ENCODE measurements around the gene AAR2.
A peak's percentile ranks its signal among the peaks of the same experiment; 100 is the strongest.

Gene AAR2, protein sequence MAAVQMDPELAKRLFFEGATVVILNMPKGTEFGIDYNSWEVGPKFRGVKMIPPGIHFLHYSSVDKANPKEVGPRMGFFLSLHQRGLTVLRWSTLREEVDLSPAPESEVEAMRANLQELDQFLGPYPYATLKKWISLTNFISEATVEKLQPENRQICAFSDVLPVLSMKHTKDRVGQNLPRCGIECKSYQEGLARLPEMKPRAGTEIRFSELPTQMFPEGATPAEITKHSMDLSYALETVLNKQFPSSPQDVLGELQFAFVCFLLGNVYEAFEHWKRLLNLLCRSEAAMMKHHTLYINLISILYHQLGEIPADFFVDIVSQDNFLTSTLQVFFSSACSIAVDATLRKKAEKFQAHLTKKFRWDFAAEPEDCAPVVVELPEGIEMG

DNA sequence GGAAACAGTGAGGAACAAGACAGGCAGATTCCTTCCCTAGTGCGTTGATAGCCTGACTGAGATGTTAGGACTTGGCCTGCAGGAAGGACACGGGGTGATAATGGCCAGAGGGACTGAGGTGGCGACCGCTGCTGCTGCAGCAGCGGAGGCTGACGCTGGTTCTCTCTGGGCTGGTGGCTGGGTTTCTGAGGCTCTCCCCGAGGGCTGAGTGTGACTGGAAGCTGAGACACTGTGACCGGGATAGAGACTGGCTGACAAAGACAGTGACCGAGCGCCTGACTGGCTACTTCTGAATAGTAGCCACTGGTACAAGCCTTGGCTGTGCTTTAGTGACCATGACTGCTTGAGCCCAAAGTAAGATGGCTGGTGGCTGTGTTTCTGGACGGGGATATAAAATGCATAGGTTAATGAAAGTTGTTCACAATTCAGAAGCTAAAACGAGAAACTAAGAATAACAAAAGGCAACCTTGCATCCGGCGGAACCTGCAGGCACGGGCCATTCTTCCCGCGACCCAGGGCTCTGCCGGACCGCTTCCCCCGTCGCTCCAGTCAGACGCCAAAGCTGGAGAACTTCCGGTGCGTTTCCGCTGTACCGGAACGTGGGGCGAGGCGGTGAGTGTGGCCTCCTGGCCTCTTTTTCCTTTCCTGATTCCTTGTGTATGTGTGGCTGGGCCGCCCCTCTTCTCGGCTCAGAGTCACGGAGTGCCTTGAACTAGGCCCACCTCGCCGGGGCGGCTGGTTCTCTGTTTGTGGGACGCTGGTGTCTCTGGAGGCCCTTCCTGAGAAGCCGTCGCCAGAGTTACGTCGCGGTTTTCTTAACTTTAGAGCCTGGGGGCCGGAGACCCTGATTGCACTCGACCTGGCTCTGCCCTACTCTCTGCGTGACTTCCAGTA is at the start of gene AAR2:
Gene AAR2 (plus strand): TSS at position 587 of the 894 bp plus-strand sequence. CDS start 3,391 bp downstream, outside the sequence.
- peak; percentile 84 for DNase-seq (ENCODE audit: low spot score)

DNA sequence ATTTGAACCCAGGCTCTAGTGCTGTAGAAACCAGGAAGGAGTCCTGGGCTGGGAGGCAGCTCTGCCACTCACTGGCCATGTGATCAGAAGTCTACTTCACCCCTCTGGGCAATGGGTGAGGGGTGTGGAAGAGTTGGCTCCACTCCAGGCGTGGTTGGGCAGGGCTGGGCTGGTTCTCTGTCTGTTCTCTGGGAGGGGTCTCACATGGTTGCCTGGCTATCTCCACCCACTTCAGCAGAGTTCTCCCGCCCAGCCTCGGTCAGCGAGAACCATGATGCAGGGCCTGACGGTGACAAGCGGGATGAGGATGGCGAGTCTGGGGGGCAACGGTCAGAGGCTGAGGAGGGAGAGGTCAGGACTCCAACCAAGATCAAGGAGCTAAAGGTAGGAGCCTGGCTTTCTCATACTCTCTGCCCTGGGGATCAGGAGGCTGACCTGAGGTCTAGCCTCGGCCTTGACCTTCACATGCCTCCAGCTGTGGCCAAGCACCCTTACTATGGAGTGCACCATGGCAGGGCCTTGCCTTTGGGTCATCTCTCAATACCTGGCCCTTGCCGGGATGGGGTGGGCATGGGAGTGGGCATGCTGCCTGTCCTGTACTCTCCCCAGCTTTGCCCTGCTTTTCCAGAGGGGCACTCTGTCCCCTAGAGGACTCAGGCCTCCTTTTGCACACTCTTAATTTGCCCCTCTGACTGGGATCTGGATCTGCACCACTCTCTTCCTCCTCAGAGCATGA is 42.1 kb upstream of the AAR2 start:
- no peak for DNase-seq (ENCODE audit: low spot score)

DNA sequence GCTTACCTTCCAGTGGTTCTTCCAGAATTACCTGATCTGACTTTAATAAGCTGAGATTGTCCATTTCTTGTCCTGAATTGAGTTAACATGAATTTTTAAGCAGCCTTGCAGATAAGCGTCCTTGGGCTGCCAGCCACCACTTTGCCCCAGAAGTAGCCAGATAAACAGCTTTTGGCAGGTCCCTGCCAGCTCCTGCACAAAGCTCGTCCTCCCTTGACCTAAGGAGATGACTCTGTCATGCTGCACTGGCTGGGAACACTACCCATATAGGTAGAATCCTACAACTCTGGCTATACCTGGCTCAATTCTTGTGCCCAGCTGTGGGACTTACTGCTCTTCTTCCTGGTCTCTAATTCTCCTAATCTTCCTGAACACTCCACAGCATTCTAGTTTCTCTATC is 39.6 kb upstream of the AAR2 start:
- DNase-seq (ENCODE audit: low spot score) = no peak

DNA sequence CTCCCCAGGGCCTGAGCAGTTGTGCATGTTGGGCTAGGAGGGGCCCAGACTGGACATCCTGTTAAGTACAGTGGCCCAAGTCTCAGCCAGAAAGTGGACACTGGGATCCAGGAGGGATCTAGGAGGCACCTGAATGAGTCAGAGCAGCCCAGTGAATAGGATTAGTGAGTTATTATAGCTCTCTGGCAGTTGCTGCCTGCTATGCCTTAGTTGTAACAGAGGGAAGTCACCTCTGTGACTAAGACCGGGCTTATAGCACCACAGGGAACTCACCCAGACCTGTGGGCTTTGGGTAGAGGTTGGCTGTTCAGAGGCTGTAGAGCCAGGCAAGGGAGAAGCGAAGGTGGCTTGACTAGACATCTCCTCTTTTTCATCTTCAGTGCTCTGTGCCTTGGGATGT is 39.0 kb upstream of the AAR2 start:
- no peak for DNase-seq (ENCODE audit: low spot score)

DNA sequence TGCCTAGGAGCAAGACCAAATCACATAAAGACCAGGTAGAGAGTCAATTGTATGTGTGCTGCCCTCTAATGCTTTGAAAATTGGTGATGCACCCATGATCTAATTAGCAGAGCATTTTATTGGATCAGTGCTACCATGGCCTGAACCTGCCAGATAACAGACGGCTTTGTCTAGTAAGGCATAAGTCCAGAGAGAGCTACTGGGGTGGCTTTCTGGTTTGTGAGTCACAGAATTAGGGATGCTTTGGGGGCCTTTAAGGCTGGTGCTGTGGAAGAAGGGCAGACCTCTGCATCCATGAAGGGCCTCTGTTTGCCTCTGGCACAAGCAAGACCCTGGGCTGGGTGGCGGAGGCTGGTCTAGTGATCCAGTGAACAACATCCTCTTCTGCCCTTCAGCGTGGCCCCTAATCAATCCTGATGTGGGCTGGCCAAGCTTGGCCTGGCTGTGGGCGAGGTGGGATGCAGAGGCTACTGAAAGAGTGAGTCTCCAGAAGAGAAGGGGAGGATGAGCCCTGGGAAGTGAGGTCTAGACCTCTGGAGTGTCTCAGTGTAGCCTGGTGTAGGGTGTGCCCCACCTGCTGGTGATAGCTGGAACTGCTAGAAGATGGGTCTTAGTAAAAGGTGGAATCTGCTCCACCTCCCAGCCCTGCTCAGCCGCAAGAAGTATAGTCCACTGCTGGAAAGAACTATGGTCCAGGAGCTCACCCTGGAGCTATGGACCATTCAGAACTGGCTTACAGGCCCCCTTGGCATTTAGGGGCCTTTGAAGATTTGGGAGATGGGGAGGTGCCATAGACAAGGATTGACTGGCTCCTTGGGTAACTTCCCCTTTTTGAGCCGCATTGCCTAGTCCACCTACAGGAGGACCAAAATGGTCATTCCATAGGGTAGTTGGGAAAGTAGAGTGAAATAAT is 36.7 kb upstream of the AAR2 start:
- DNase-seq (ENCODE audit: low spot score) = peak; percentile 87

DNA sequence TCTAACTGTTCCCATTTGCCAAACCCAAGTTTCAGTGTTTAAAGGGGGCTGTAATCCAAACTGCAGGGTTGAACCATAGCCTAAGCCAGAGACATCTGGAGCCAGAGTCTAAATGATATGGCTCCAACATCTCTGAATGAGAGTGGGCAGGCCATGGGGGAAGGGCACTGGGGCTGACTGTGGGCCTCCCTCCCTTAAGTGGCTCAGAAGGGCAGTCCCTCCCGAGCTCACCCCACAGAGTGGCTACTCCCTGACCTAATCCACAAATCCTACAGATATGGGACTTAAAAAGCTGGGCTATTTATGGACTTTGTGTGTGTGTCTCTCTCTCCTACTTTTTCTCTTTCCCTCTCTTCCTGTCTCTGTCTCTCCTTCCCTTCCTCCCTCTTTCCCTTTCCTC is 35.8 kb upstream of the AAR2 start:
- DNase-seq (ENCODE audit: low spot score) = no peak

DNA sequence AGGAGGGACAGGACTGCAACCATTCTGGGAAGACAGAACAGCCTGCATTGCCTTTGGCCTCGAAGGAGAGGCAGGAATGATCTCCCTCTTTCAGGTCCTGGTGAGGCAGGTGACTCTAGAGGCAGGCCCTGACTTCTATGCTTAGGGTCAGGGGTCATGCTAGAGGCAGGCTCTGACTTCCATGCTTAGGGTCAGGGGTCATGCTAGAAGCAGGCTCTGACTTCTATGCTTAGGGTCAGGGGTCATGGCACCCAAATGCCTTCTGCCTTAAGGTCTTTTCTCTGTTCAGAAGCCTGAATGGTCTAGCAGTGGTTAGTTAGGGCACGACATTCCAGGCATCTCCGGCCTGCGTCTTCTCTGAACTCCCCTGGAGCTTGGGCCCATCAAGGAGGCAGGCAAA is 35.1 kb upstream of the AAR2 start:
- DNase-seq (ENCODE audit: low spot score) = no peak

DNA sequence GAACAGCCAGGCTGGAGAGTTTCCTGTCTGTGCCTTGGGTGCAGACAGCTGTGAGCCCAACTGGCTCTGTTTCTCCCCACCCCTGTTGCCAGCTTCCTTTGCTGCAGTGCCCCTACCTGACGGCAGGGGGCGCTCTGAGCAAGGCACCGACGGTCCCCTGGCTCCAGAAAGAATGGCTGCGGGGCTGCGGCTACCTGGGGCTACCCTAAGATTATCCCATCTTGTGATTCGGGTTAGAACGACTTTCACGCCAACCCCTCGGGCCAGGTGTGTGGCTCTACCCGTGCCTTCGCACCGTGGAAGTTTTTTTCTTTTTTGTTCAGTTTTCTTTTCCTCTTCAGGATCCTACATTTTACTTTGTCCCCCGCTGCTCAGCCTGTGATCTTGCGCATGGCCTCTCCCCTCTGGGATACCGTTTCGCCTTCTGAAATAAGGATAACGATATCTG is 33.4 kb upstream of the AAR2 start:
- DNase-seq (ENCODE audit: low spot score) = peak; percentile 80

DNA sequence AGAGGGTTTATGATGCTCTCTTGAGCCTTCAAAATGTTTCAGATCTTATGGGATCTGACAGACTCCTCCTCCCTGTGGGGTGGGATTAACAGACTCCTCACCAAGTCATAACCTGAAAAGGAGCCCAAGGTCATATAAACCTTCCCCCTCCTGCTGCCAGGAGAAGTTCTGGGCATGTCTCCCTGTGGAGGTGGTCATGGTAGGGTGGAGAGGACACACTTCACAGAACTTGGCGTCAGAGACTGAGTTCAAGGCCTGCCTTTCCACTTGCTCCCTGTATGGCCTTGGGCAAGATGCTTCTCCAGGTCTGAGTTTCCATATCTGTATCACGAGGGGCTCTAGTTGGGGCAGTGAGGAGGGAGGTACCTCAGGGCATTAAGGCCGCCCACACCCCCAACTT is 32.4 kb upstream of the AAR2 start:
- DNase-seq (ENCODE audit: low spot score) = no peak

DNA sequence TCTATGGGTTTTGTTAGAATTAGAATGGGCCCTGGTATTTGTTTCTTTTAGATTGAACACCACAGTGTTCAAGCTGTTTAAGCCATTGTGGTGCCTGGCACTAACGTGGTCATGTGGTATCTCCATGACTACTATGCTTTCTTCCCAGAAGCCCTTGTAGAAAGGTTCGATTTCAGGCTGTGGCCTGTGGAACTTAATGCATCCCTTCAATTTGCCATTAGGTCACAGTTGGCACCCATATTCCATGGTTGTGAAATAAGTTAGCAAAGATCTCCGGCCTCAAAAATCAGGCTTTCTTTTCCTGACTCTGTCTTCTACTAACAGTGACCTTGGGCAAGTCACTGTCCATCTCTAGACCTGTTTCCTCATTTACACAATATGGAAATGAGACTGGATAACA is 31.3 kb upstream of the AAR2 start:
- no peak for DNase-seq (ENCODE audit: low spot score)

DNA sequence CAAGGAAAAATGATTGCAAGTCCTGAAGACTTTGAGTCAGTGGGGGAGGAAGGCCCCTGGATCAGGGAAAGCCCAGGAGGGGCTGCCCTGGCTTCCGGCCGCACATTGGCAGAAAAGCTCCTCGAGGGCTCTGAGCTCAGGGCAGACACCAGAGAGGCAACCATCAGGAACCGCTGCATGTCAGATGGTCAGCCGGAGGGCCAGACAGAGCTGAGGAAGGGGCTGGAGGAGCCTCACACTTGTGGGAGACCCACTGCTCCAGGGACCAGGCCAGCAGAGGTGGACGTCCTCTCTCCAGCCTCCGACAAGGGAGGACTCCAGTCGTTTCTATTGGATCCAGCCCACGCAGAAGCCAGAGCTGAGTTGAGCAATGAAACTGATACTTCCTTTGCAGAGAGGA is 30.2 kb upstream of the AAR2 start:
- no peak for DNase-seq (ENCODE audit: low spot score)

DNA sequence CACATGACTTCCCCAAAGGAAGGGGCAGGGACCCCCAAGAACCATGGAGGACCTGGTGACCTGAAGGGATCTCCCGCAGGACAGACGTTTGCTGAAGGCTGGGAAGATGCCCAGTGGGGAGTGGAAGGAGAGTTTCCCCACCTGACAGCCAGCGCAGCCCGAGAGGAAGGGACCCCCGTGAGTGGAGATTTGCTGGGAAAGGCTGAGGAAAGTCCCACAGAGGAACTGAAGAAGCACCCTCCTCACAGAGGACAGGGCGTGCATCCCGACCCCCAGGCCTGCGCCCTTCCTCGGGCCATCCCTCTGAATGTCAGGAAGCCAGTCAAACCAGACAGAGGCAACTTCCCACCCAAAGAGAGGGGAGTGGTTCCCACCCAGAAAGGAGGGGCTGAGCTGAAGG is 29.6 kb upstream of the AAR2 start:
- no peak for DNase-seq (ENCODE audit: low spot score)

DNA sequence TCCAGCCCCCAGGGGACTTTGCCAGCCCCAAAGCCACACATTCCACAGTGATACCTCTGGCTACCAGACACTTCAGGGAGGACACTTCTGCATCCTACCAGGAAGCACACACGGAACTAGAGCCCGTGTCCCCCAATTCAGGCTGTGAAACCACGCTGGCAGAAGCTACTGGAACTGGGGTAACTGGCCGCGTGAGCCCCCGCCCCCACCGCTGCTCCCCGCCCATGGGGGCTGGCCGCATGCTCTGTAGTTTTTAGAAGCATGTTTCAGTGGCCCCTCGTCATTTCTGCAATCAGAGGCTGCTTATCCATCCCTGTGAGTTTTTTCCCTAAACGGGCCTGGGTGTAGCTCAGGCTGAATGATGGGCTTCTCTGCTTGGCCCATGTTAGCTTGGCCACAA is 28.7 kb upstream of the AAR2 start:
- no peak for DNase-seq (ENCODE audit: low spot score)

DNA sequence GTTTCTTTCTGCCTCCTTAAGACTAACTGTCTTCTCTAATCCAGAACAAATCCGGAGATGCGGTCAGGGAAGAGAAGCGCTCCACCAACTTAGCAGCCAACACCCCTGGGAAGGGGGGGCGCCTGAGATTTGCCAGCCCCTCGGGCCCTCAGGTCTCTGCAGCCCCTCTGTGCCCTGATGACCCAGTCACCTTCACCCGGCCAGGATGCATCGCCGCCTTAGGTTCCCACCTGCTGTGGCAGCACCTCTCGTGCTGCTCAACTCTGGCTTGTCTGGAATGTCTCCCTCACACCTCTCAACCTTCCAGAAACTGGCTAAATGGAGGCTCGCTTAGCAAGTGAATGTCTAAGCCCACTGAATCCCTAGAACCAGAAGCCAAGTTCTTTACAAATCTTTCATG is 28.0 kb upstream of the AAR2 start:
- DNase-seq (ENCODE audit: low spot score) = no peak

DNA sequence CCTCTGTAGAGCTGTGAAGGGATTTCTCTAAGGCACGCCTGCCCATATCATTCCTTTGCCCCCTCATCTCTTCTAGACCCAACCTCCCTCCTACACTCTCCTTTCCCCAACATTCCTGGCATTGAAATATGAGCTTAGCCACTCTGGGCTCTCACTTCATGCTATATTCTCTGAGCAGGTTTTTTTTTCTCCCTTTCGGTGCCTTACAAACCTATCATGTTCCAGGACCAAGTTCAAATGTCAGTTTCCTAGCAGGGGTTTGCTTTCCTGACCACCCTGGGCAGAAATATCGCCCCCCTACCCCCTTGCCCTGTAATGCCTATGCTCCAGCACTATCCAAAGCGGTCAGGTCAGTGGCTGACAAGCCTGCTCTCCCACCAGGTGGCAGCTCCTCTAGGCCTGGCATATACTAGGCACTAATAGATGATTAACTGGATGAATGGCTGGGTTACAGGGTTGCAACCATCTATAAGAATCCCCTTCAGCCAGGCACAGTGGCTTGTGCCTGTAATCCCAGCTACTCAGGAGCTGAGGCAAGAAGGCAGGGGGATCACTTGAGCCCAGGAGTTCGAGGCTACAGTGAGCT is 25.7 kb upstream of the AAR2 start:
- no peak for DNase-seq (ENCODE audit: low spot score)

DNA sequence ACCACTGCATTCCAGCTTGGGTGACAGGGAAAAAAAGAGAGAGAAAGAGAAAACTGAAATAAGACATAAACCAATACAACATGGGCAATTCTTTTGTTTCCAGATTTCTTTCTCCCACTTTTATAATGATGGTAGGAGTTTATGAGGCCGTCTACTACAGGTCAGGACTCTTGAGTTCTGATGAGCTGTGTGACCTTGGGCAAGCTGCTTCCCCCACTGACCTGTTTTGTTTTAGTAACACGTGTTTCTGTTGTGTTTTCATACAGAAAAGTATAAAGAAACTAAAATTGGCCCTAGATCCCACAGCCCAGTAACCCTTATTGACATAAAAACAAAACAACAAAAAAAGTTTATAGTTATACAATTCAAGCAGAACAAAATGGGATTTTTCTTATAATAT is 22.9 kb upstream of the AAR2 start:
- DNase-seq (ENCODE audit: low spot score) = no peak

DNA sequence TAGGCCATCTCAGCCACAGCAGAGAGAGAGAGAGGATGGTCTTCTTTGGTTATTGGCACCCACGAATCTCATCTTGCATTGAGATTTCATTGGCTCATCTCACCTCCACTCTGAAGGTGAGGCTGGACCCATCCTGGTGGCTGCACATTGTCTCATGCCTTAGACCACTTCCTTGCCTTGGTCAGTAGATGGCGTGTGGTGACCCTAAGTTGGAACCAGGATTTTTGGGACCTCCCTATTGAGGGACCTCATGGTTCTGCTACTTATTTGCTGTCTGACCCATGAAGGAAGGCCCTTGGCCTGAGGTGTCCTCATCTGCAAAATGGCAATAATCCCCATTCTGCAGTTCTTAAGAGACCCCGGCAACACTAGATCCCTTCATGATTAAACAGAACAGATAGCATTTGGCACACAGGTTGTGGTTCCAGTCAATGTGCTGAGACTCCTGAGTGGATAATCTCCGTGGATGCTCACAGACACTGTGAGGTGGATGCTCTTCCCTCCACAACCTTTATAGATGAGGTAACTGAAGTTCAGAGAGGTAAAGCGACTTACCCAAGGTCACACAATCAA is 21.5 kb upstream of the AAR2 start:
- DNase-seq (ENCODE audit: low spot score) = no peak

DNA sequence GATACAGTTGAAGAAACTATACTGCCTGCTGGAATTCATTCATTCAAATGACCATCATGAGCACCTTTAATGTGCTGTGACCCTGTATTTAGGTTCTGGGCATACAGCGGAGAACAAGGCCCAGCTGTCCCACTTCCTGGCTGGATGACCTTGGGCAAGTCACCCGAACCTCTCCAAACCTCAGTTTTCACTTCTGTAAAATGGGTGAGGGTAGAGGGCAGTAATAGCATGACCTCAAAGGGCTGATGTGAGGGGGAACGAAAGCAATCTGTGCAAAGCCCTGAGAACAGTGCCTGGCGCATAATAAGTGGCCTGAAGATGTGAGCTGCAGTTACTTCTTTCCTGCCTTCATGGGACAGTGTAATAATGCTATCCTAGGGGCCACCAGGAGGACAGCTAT is 20.5 kb upstream of the AAR2 start:
- no peak for DNase-seq (ENCODE audit: low spot score)

DNA sequence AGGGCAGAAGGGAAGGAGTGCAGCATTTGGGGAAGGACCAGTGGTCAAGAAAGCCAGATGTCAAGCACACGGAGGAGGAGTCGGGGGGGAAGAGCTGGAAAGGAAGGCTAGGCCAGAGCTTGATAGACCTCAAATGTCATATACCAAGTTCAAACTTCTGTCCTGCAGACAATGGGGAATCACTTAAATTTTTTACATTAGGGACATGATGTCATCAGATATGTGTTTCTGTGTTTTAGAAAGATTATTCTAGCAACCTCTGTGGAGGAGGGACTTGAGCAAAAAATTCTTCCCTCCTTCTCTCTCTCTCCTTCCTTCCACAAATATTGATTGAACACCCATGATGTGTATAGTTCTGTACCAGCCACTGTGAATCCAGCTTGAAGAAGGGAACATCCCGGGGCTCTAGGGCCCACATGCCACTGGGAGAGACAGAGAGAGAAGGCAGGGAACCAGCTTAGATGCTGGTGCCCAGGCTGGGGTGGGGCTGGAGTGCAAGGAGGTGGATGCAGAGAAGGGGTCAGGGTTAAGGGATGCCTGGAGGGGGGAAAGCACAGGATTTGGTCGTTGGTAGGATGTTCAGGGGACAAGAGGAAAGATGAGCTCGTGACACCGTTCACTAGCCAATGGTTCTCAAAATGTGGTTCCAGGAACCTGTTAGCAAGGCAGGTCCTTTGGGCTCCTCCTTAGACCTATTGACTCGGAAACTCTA is 19.8 kb upstream of the AAR2 start:
- DNase-seq (ENCODE audit: low spot score) = no peak

DNA sequence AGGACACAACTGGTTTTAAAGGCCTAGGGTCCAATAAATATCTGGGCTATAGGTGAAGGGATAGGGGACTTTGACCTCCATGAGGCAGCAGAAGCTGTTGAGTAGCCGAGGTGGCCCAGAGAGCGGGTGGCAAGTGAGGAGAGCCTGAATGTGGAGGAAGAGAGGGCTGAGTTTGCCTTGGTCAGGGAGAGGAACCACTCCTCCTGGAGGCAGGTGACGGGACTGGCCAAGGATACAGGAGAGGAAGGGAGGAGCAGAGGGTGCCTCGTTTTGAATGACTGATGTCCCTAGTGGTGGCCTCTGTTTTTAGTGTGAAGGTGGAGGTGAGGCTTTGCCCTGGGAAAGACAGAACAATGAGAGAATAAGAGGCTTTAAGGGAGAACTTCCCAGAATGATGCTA is 19.1 kb upstream of the AAR2 start:
- no peak for DNase-seq (ENCODE audit: low spot score)

All from Ammon's horn (tissue), 1 donor.